HL-60/S4 treated with retinoic acid at 250 ng/mL for 4 days and 3 days (cell line): Measurements from ENCODE around the gene XRCC3.

Experiments used
- in situ Hi-C: fragments of 300-500 bp; cut with MboI; formaldehyde crosslinking; loops from 2 replicates; pipeline ENCODE4 v1.7.0; 2022; ENCODE audit warnings: low sequenced_read_pairs

Gene XRCC3

GRCh38 chr14:103707329-103708263 lies 7.7 kb downstream of the XRCC3 start:
- in situ Hi-C loops, result no loop called here

GRCh38 chr14:103706551-103707328 lies 8.5 kb downstream of the XRCC3 start:
- in situ Hi-C loops, result no loop called here

GRCh38 chr14:103705504-103706284 lies 9.6 kb downstream of the XRCC3 start:
- in situ Hi-C loops, result no loop called here

- in situ Hi-C loops, result no loop called here
Measured at GRCh38 chr14:103705118-103705503, 10.1 kb downstream of the XRCC3 start.

- in situ Hi-C loops, result no loop called here
Measured at GRCh38 chr14:103704708-103705107, 10.5 kb downstream of the XRCC3 start.

GRCh38 chr14:103703433-103704385 lies 11.5 kb downstream of the XRCC3 start:
- in situ Hi-C loops, result no loop called here

GRCh38 chr14:103702497-103703432 lies 12.5 kb downstream of the XRCC3 start:
- in situ Hi-C loops, result no loop called here

- in situ Hi-C loops, result no loop called here
Measured at GRCh38 chr14:103702095-103702494, 13.2 kb downstream of the XRCC3 start.

- in situ Hi-C loops, result no loop called here
Measured at GRCh38 chr14:103700753-103701490, 14.3 kb downstream of the XRCC3 start.

GRCh38 chr14:103699901-103700752 lies 15.1 kb downstream of the XRCC3 start:
- in situ Hi-C loops, result no loop called here

GRCh38 chr14:103699261-103699661 lies 16.0 kb downstream of the XRCC3 start:
- in situ Hi-C loops, result no loop called here

GRCh38 chr14:103698380-103699260 lies 16.6 kb downstream of the XRCC3 start:
- in situ Hi-C loops, result no loop called here

- in situ Hi-C loops, result no loop called here
Measured at GRCh38 chr14:103697603-103698379, 17.5 kb downstream of the XRCC3 start.

GRCh38 chr14:103697206-103697602 lies 18.0 kb downstream of the XRCC3 start:
- in situ Hi-C loops, result no loop called here

- in situ Hi-C loops, result no loop called here
Measured at GRCh38 chr14:103696466-103697071, 18.7 kb downstream of the XRCC3 start.
